Ovary (tissue), 3 donors: ENCODE results near the gene RUSF1.

Experiments used
- EP300 ChIP-seq: sonication (generic); formaldehyde crosslinking; IDR thresholded peaks from one replicate; pipeline ENCODE4 v1.6.1; 2017; ENCODE audit warnings: antibody characterized with exemption
- POLR2A ChIP-seq: fragments of 450-650 bp; IDR thresholded peaks from one replicate; pipeline ENCODE4 v1.6.1; 2017; ENCODE audit warnings: antibody characterized with exemption, mild to moderate bottlenecking, moderate library complexity
- TF ChIP-seq, protein P1 (sequence below), 3 donors: fragments of 450-650 bp in 2 of 3; fragments of 200-600 bp in 1 of 3; IDR thresholded peaks; one replicate each; pipeline versions ENCODE4 v1.5.1 to v1.8.0; 2016 to 2022; ENCODE audit warnings: antibody characterized with exemption in 3 of 3, mild to moderate bottlenecking in 1 of 3
- donor health status: DM: no; HTN: no; CAD: no.

DNA sequence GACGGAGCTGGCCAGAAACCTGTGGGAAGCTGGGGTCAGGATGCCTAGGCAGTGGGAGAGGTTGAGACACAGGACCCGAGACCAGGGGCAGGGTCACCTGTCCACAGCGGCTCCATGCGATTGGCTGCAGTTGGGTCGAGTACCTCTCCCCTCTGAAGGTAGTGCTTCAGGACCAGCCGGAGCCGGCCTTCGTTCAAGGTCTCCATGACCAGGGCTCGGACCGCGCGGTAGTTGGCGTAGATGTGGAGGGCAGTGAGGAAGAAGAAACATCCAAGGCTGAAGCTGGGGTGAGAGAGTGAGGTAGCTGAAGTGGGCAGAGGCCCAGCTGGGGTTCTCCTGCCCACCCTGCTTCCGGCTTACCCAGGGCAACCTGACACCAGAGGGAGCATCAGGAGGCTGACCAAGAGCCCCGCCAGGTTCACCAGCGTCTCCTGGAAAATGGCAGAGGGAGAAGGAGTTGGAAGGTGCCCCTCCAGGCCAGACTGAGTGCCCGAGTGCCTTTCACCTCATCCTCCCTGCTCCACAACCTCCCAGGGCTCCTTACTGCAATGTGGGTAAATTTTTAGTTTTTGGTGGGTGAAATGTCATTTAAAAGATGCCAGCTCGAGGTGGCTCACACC is 14.6 kb downstream of the RUSF1 start:
- TF ChIP-seq, protein P1, sequence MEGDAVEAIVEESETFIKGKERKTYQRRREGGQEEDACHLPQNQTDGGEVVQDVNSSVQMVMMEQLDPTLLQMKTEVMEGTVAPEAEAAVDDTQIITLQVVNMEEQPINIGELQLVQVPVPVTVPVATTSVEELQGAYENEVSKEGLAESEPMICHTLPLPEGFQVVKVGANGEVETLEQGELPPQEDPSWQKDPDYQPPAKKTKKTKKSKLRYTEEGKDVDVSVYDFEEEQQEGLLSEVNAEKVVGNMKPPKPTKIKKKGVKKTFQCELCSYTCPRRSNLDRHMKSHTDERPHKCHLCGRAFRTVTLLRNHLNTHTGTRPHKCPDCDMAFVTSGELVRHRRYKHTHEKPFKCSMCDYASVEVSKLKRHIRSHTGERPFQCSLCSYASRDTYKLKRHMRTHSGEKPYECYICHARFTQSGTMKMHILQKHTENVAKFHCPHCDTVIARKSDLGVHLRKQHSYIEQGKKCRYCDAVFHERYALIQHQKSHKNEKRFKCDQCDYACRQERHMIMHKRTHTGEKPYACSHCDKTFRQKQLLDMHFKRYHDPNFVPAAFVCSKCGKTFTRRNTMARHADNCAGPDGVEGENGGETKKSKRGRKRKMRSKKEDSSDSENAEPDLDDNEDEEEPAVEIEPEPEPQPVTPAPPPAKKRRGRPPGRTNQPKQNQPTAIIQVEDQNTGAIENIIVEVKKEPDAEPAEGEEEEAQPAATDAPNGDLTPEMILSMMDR (IDR thresholded peaks at IDR 0.05), result no peak
- no peak for TF ChIP-seq EP300
- TF ChIP-seq POLR2A, result no peak
